GM12873 (cell line): Measurements from ENCODE around the gene ATOX1.

Experiments
- TF ChIP-seq, protein P1 (sequence below): IDR thresholded peaks from 2 replicates; pipeline ENCODE4 v1.5.1; 2012; ENCODE audit warnings: low read depth, mild to moderate bottlenecking, moderate library complexity, low read length, control low read depth; ENCODE audit not compliant: insufficient read depth; ENCODE audit errors: missing control alignments

Gene ATOX1

DNA sequence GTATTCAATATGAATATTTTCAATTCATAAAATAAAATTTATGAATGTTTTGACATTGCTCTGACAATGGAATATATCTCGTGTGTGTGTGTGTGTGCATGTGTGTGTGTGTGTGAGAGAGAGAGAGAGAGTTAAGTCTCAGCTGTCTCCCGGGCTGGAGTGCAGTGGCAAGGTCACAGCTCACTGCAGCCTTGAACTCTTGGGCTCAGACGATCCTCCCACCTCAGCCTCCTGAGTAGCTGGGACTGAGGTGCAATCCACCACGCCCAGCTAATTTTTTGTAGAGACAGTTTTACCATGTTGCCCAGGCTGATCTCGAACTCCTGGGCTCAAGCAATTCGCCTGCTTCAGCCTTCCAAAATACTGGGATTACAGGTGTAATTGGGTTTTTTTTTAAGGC, 29.4 kb upstream of the ATOX1 start:
- TF ChIP-seq, protein P1, sequence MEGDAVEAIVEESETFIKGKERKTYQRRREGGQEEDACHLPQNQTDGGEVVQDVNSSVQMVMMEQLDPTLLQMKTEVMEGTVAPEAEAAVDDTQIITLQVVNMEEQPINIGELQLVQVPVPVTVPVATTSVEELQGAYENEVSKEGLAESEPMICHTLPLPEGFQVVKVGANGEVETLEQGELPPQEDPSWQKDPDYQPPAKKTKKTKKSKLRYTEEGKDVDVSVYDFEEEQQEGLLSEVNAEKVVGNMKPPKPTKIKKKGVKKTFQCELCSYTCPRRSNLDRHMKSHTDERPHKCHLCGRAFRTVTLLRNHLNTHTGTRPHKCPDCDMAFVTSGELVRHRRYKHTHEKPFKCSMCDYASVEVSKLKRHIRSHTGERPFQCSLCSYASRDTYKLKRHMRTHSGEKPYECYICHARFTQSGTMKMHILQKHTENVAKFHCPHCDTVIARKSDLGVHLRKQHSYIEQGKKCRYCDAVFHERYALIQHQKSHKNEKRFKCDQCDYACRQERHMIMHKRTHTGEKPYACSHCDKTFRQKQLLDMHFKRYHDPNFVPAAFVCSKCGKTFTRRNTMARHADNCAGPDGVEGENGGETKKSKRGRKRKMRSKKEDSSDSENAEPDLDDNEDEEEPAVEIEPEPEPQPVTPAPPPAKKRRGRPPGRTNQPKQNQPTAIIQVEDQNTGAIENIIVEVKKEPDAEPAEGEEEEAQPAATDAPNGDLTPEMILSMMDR, result no peak

DNA sequence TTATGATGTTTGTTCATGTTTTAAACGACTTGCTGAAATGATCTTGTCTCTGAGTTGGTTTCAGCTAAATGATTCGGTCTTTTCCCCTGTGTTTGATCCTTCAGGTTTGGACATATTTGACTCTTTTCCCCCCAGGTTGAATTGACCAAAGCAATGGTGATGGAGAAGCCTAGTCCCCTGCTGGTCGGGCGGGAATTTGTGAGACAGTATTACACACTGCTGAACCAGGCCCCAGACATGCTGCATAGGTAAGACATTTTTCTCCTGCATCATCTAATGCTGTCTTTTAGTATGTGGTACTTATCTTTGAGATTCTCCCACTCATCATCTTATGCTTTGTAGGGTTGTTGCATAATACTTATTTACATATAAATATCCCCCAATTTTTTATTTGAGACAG, 28.0 kb upstream of the ATOX1 start:
- TF ChIP-seq, protein P1, result no peak

DNA sequence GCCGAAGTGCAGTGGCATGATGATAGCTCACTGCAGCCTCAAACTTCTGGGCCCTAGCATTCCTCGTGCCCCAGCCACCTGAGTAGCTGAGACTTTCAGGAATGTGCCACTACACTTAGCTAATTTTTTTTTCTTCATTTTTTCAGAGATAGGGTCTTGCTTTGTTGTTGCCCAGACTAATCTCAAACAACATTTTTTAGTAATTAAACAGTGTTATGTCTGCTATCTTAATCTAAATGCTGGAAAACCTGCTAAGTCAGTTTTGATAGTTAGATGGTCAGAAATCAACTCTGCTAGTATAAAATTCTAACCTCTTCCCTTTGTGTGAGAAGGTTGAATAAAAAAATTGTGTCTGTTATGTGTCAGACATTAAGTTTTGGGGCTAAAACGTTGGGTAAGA, 25.7 kb upstream of the ATOX1 start:
- TF ChIP-seq, protein P1, result no peak

DNA sequence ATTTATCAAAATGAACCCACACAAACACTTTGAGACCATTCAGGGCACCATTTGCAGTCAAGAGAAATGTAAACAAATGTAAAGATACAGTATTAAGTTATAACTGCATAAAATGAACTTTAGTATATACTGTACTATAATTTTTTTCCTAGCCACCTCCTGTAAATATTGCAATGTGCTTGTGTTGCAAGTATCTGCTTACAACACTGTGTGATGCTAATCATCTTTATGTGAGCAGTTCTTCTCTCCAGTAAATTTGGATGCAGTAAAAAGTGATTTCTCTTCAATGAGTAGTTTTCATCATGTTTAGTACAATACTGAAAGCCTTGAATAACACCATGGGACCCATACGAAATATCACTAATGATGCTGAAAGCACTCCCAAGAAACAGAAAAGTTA, 22.8 kb upstream of the ATOX1 start:
- TF ChIP-seq, protein P1, result no peak

DNA sequence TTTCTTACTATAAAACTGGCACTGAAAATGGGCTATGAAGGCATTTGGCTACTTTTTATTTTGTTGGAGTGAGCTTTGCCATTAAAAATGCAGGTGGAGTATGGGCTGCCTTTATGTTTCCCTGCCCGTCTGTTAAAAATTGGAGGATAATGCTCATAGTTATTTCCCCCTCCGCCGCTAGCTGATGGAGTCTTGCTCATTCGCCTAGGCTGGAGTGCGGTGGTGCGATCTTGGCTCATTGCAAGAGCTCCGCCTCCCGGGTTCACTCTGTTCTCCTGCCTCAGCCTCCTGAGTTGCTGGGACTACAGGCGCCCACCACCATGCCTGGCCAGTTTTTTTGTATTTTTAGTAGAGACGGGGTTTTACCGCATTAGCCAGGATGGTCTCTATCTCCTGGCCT, 21.9 kb upstream of the ATOX1 start:
- TF ChIP-seq, protein P1, result no peak

DNA sequence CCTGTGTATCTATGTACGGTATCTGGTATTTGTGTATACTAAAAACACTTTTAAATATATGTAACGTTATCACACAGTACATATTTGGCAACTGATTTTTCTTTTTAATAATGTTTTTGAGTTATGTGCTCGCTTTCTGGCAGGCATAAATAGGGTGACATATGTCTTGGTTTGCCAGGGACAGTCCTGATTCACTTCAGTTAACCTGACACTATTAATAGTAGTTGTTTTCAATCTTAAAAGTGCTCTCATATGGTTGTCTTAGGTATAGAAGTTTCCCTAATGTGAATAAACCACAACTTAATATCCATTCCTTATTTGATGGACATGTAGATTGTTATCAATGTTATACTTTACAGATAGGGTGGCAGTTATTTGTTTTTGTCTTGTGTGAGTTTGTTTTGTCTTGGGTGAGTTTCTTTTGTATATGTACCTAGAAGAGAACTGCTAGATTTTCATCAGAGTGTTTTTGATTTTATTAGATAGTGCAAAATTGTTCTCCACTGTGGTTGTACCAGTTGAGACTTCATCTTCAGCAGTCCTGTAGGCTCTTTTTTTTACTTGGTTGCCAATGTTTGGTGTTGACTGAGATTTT, 21.2 kb upstream of the ATOX1 start:
- TF ChIP-seq, protein P1, result no peak

DNA sequence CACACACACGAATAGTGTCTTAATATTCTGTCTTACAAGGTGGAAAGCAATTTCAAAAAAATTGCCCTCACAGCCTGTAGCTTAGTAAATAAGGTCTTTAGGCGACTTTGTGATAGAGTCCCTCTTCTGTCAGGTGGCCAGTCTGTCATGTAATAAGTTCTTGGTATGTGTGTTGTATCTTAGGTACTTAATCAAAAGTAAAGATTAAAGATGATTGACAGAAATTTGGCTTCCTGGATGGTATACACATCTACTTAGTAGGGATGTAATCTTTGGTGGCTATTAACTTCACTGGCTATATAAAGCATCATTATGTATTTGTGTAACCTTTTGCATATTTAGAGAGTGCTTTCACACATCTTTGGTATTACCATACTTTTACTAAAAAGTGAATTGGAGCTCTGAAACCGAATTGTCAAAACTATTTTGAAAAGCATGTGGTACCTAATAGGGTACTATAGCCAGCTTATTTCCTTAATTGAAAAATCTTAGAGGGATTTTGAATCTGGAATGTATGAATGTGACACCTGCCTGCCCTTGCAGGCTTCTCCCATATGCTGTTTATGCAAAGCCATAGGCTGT, 16.7 kb upstream of the ATOX1 start:
- TF ChIP-seq, protein P1, result no peak
